Smooth muscle cell (in vitro differentiated cells): Measurements from ENCODE around the gene CD58. TPM values are rescaled to one million over a fixed set of nuclear protein-coding genes. Genes with fewer than 3 reads are reported as not detected.
"Not testable (repeated sequence)": the region's sequence is repeated elsewhere in the genome, so short reads cannot be mapped to it uniquely, and the experiment has no call there.

Experiments
- DNase-seq: peaks from one replicate; lab custom pipeline; 2025; ENCODE audit not compliant: unreplicated experiment; lab: John Stamatoyannopoulos, UW
- H2AFZ ChIP-seq: fragments of 200-600 bp; sonication (generic); 2 replicates; pipeline ENCODE4 v1.6.0; 2016; ENCODE audit warnings: antibody characterized with exemption, low read depth, mild to moderate bottlenecking
- H3F3A ChIP-seq: fragments of 200-600 bp; sonication (generic); 2 replicates; pipeline ENCODE4 v1.6.0; 2017; ENCODE audit warnings: antibody characterized with exemption, low read depth
- H3K27ac ChIP-seq: fragments of 200-600 bp; sonication (generic); 2 replicates; pipeline ENCODE4 v1.5.1; 2016; ENCODE audit warnings: low read depth, mild to moderate bottlenecking
- H3K27me3 ChIP-seq: fragments of 200-600 bp; sonication (generic); 2 replicates; pipeline ENCODE4 v1.6.1; 2016; ENCODE audit warnings: low read depth, mild to moderate bottlenecking
- H3K36me3 ChIP-seq: fragments of 200-600 bp; sonication (generic); 2 replicates; pipeline ENCODE4 v1.5.1; 2016; ENCODE audit warnings: low read depth
- H3K4me1 ChIP-seq: fragments of 200-600 bp; sonication (generic); 2 replicates; pipeline ENCODE4 v1.5.1; 2016; ENCODE audit warnings: low read depth
- H3K4me2 ChIP-seq: fragments of 200-600 bp; sonication (generic); 2 replicates; pipeline ENCODE4 v1.6.0; 2016; ENCODE audit warnings: mild to moderate bottlenecking
- H3K4me3 ChIP-seq: fragments of 200-600 bp; sonication (generic); 2 replicates; pipeline ENCODE4 v1.5.1; 2016; ENCODE audit warnings: mild to moderate bottlenecking
- H3K79me2 ChIP-seq: fragments of 200-600 bp; sonication (generic); 2 replicates; pipeline ENCODE4 v1.6.0; 2016; ENCODE audit warnings: low read depth, mild to moderate bottlenecking
- H3K9ac ChIP-seq: fragments of 200-600 bp; sonication (generic); 2 replicates; pipeline ENCODE4 v1.6.0; 2016; ENCODE audit warnings: low read depth
- H3K9me3 ChIP-seq: fragments of 200-600 bp; sonication (generic); replicated peaks from 2 replicates; pipeline ENCODE4 v1.5.1; 2016; ENCODE audit warnings: low read depth
- H4K20me1 ChIP-seq: fragments of 200-600 bp; sonication (generic); 2 replicates; pipeline ENCODE4 v1.6.0; 2016; ENCODE audit warnings: low read depth
- WGBS: methylation state at CpG from one replicate; pipeline ENCODE4 v1.1.7; 2016; ENCODE audit warnings: low lambda C conversion rate; 5-methylcytosine and 5-hydroxymethylcytosine counted together
- polyA plus RNA-seq: library from polyadenylated mRNA; unstranded; fragments of >200 nt; fragmentation: Nextera tagmentation; extraction: Ambion mirVana; gene quantifications from 2 replicates; pipeline ENCODE4 v1.2.1, GENCODE V29; 2016
- total RNA-seq: library from RNA; depleted of rRNA; stranded (reverse); fragments of >200 nt; gene quantifications from 2 replicates; pipeline ENCODE4 v1.2.3, GENCODE V29; 2014
- TF ChIP-seq, protein P1 (sequence below): fragments of 200-600 bp; sonication (generic); IDR thresholded peaks from 2 replicates; pipeline ENCODE4 v1.5.1; 2017; ENCODE audit warnings: borderline replicate concordance, mild to moderate bottlenecking, antibody characterized with exemption; ENCODE audit not compliant: insufficient read depth, poor library complexity, severe bottlenecking

Gene CD58, protein sequence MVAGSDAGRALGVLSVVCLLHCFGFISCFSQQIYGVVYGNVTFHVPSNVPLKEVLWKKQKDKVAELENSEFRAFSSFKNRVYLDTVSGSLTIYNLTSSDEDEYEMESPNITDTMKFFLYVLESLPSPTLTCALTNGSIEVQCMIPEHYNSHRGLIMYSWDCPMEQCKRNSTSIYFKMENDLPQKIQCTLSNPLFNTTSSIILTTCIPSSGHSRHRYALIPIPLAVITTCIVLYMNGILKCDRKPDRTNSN
- total RNA-seq (38.5 and 43.8 TPM in 2 replicates), polyA plus RNA-seq (25.4 and 33.5 TPM in 2 replicates)

GRCh38 chr1:116570358-116571214 lies at the start of gene CD58:
CD58 (minus strand) TSS chr1:116571026; CDS start chr1:116570972, 54 bp downstream.
- peaks cover 23% of the 10 kb centered on the region for H4K20me1 ChIP-seq
- TF ChIP-seq, protein P1, sequence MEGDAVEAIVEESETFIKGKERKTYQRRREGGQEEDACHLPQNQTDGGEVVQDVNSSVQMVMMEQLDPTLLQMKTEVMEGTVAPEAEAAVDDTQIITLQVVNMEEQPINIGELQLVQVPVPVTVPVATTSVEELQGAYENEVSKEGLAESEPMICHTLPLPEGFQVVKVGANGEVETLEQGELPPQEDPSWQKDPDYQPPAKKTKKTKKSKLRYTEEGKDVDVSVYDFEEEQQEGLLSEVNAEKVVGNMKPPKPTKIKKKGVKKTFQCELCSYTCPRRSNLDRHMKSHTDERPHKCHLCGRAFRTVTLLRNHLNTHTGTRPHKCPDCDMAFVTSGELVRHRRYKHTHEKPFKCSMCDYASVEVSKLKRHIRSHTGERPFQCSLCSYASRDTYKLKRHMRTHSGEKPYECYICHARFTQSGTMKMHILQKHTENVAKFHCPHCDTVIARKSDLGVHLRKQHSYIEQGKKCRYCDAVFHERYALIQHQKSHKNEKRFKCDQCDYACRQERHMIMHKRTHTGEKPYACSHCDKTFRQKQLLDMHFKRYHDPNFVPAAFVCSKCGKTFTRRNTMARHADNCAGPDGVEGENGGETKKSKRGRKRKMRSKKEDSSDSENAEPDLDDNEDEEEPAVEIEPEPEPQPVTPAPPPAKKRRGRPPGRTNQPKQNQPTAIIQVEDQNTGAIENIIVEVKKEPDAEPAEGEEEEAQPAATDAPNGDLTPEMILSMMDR: peak; percentile 64
- H3K4me2 ChIP-seq: peak within 1 kb of the TSS; percentile 89
- no peaks in the 10 kb centered on the region for H3K27me3 ChIP-seq
- H3K27ac ChIP-seq: peak within 1 kb of the TSS; percentile 81
- peak; percentile 80 for DNase-seq
- peak within 1 kb of the TSS; percentile 84 for H2AFZ ChIP-seq
- under 1% methylated on average over 66 of the region's 90 CpGs for WGBS
- H3K36me3 ChIP-seq: no peaks in the 10 kb centered on the region
- peak within 1 kb of the TSS; percentile 90 for H3K4me3 ChIP-seq
- peaks cover 12% of the 10 kb centered on the region for H3K4me1 ChIP-seq
- peaks cover 9% of the 10 kb centered on the region for H3K79me2 ChIP-seq
- peak within 1 kb of the TSS; percentile 85 for H3K9ac ChIP-seq
- H3K9me3 ChIP-seq: no peaks in the 10 kb centered on the region
- H3F3A ChIP-seq: peaks cover 9% of the 10 kb centered on the region

GRCh38 chr1:116620392-116620791 lies 49.6 kb upstream of the CD58 start:
- not testable (repeated sequence) for H3K4me3 ChIP-seq, H3K9ac ChIP-seq, H3K36me3 ChIP-seq, H3K4me1 ChIP-seq, H3F3A ChIP-seq, H3K9me3 ChIP-seq, H3K79me2 ChIP-seq, H4K20me1 ChIP-seq, H3K27me3 ChIP-seq, H3K4me2 ChIP-seq, DNase-seq, H2AFZ ChIP-seq, H3K27ac ChIP-seq
- 96% methylated on average over 3 of the region's 3 CpGs for WGBS

DNA sequence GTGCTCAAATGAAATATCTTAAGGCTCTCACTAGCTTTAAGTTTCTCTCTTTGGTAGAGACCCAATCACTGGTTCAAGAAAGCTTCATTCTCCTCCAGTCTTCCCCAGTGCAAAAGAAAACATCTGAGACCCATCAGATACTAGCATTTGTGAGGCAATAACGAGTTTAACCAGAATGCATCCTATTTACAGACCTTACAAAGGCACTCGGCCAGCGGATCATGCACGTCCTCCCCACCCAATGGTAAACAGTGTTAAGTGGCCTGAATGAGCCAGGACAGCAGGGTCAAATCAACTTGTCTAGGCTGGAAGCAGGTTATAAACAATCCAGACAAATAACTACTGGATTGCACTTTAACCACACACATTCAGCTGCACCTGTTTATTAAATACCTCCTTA lies 48.3 kb upstream of the CD58 start:
- H3K36me3 ChIP-seq, H3K9ac ChIP-seq, H3K4me3 ChIP-seq, H4K20me1 ChIP-seq, H3K4me2 ChIP-seq, H3K79me2 ChIP-seq, H3K27ac ChIP-seq, H3K9me3 ChIP-seq, H2AFZ ChIP-seq, H3F3A ChIP-seq, DNase-seq, H3K27me3 ChIP-seq, H3K4me1 ChIP-seq: not testable (repeated sequence)
- WGBS: 34% methylated on average over 4 of the region's 4 CpGs

DNA sequence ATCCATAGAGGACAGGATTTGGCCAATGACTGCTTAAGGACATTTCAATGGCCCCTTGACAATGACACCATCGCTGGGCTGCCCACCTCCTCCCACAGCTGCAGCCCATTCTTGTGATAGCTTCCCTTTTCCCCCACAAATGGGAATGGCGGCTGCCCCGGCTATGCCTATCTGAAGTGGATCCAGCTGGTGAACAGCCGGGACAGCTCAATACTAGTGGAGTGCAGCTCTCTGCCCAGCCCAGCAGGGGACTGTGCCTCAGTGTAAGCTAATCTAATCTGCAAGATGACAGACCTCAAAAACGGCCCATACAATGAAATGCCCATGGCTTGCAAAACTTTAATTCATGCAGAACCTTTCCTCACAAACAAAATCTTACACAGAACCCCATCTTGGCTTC lies 47.0 kb upstream of the CD58 start:
- not testable (repeated sequence) for H3K9ac ChIP-seq, H3K27me3 ChIP-seq, DNase-seq, H3K79me2 ChIP-seq, H2AFZ ChIP-seq, H4K20me1 ChIP-seq, H3K36me3 ChIP-seq, H3K9me3 ChIP-seq, H3K4me1 ChIP-seq, H3K27ac ChIP-seq, H3F3A ChIP-seq, H3K4me2 ChIP-seq, H3K4me3 ChIP-seq
- 83% methylated on average over 5 of the region's 5 CpGs for WGBS

DNA sequence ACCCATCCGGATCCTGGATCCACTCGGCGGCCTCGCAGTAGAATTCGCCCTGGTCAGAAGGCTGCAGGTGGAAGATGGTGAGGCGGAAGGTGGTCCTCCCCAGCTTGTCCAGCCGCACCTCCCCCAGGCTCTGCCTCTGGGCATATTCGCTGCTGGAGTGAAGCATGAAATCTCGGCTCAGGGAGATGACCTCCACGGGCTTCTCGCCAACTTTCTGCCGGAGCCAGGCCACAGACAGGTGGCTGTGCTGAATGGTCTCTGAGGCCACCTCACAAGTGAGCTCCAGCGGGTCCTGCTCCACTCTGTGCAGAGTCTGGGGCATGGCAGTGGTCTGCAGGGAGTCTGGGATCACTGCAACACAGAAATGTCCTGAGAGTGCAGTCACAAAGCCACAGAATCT lies 43.0 kb upstream of the CD58 start:
- not testable (repeated sequence) for H3K36me3 ChIP-seq, H3K27ac ChIP-seq, H3K4me3 ChIP-seq, H3K4me2 ChIP-seq, H3K27me3 ChIP-seq, H3K4me1 ChIP-seq, H4K20me1 ChIP-seq, H3K9me3 ChIP-seq, H2AFZ ChIP-seq, H3K79me2 ChIP-seq, H3F3A ChIP-seq, H3K9ac ChIP-seq, DNase-seq
- 99% methylated on average over 12 of the region's 13 CpGs for WGBS

GRCh38 chr1:116609801-116610371 lies 39.1 kb upstream of the CD58 start:
- WGBS: 90% methylated on average over 6 of the region's 6 CpGs
- H3K27ac ChIP-seq, H4K20me1 ChIP-seq, DNase-seq, H3K27me3 ChIP-seq, H2AFZ ChIP-seq, H3K4me2 ChIP-seq, H3K79me2 ChIP-seq, H3K4me1 ChIP-seq, H3K9ac ChIP-seq, H3K36me3 ChIP-seq, H3K4me3 ChIP-seq, H3K9me3 ChIP-seq, H3F3A ChIP-seq: not testable (repeated sequence)

DNA sequence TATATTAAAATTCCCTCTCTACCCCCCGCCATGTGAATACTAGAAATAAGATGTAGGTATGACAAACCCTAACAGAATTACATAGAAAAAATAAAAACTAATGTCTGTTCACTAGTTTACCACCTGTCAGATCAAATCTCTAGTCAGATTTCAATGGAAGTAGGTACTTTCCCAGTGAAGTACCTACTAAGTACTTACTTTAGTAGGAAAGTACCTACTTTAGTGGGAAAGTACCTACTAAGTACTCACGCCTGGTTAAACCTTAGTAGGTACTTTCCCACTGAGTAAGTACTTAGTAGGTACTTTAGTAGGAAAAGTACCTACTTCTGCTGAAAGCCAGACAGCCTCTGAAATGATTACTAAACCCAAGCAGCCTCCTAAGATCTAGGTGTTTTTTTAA lies 38.0 kb upstream of the CD58 start:
- not testable (repeated sequence) for H3K27ac ChIP-seq, H3K79me2 ChIP-seq, H4K20me1 ChIP-seq, H3K27me3 ChIP-seq, DNase-seq, H3K9ac ChIP-seq, H3K4me2 ChIP-seq, H3K4me3 ChIP-seq, H2AFZ ChIP-seq, H3K36me3 ChIP-seq, H3K9me3 ChIP-seq, H3F3A ChIP-seq, H3K4me1 ChIP-seq
- WGBS: 96% methylated on average over 2 of the region's 2 CpGs
